Panc1 (cell line): ENCODE results near the gene SMIM24.

Source experiments
- CTCF ChIP-seq: fragments of 450-650 bp; IDR thresholded peaks from 2 replicates; pipeline ENCODE4 v1.5.1; 2017; ENCODE audit warnings: mild to moderate bottlenecking
- POLR2AphosphoS5 ChIP-seq: IDR thresholded peaks from 2 replicates; pipeline ENCODE4 v1.6.1; 2012; ENCODE audit warnings: mild to moderate bottlenecking, low read depth, low read length, moderate library complexity
- REST ChIP-seq, 2 experiments: IDR thresholded peaks; 2 replicates each; pipeline ENCODE4 v1.6.1; 2011 to 2012; ENCODE audit warnings: low read depth in 2 of 2, control low read depth in 1 of 2, low read length in 1 of 2, mild to moderate bottlenecking in 1 of 2, moderate library complexity in 1 of 2; ENCODE audit not compliant: insufficient read depth in 1 of 2
- SIN3A ChIP-seq: IDR thresholded peaks from 2 replicates; pipeline ENCODE4 v1.6.1; 2012; ENCODE audit warnings: low read depth, mild to moderate bottlenecking, low read length, moderate library complexity, borderline replicate concordance; ENCODE audit not compliant: insufficient read depth
- TCF7L2 ChIP-seq: IDR thresholded peaks from 2 replicates; pipeline ENCODE4 v1.6.1; 2011; ENCODE audit warnings: mild to moderate bottlenecking, low read depth, low read length, inconsistent platforms

- no peak for TF ChIP-seq CTCF
- TF ChIP-seq POLR2AphosphoS5 = no peak; the same call in 1 of the 2 replicates
- no peak for TF ChIP-seq REST (IDR thresholded peaks at IDR 0.05; ENCODE audit: insufficient read depth in 1 of 2, low read depth in 2 of 2, low read length in 1 of 2)
- no peak for TF ChIP-seq SIN3A
- TF ChIP-seq TCF7L2 = no peak
Measured at GRCh38 chr19:3468211-3468610, 12.1 kb downstream of the SMIM24 start.
